Left kidney (tissue), 2 donors: ENCODE data around the gene BAZ2A. TPM values are rescaled to one million over a fixed set of nuclear protein-coding genes. Genes with fewer than 3 reads are reported as not detected.

Experiments
- DNase-seq: peaks from one replicate; pipeline ENCODE4 v3.0.0-alpha.2; 2013
- polyA plus RNA-seq: library from polyadenylated mRNA; unstranded; fragments of 120-200 nt; gene quantifications from one replicate; pipeline ENCODE4 v1.2.1, GENCODE V29; 2013; ENCODE audit not compliant: insufficient read length

The BAZ2A gene
- polyA plus RNA-seq, 1 donor: 114 TPM

DNA sequence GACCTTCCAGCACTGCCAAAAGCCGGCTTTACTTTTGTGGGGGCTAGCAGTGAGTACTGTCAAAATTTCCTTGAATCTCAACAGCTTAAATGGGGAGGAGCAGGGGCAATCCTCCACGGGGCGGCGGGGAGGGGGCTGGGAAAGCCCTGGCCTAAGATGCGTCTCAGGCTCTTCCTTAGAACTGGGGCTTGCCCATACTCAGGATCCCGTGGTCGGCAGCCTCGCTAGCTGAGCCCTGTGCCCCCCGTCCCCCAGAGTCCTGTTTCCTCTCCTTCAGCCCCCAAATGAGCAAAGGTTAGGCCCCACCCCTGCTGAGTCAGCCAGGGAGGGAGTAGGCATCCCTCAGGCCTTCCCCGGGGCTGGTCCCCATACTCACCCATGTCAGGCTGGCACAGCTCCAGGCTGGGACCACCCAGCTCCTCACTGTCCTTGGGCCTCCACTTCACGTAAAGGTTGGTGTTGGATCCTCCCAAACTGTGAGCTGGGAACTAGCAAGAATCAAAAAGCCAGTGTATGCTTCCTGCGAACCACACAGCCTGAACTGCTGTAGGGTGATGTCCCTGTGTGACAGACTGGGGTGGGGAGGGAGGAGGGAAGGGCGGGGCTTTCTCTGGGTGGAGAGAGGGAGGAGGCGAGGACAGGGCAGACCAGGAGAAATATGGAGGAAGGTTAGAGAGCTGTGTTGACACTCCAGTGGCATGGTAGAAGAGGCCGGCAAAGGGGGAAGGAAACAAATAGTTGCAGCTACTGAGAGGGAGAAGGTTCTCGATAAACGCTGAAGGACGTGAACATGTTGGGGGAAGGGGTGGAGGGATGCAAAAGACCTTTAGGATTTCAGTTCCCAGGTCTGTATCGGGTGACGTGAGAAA is 5.9 kb upstream of the BAZ2A start:
- DNase-seq: peak; percentile 84

DNA sequence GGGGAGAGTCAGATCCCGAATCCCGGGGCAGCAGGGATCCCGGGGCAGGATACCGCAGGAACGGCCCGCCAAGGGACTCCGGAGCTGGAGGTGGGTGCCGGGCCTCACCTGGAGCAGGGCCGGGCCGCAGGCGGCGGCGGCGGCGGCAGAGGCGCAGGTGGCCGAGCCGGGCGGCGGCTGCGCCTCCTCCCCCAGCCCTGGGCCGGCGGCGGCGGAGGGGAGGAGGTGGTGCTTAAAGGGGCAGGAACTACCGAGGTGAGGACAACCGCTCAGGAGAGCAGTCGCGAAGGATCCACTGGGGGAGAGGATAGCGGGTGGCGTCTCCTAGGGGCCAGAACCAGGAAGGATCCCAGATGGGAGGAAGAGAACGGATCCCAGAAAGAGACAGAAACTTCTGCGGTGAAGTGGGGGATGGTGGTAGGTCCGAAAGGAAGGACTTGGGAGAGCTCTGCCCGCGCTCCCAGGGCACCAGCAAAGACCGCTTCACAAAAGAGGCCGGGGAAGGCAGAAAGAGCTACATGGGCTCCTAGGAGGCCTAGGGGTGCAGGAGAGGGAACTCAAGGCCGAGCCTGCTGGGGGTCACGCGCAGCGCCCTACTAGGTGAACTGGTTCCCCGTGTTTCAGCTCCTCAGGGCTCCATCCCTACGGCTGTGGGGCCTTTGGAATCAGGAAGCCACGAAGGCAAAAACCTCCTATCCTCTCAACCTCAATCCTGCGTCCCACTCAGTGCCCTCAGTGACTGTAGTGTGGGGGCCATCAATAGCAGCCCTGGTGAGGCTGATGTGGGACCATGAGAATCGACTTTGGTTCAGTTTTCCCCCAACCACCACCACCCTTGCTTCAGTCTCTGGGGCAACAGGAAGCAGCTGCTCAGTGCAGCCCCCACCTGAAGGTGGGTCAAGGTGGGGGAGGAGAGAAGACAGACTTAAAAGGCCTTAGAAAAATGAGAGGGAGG is 5.0 kb upstream of the BAZ2A start:
- no peak for DNase-seq

DNA sequence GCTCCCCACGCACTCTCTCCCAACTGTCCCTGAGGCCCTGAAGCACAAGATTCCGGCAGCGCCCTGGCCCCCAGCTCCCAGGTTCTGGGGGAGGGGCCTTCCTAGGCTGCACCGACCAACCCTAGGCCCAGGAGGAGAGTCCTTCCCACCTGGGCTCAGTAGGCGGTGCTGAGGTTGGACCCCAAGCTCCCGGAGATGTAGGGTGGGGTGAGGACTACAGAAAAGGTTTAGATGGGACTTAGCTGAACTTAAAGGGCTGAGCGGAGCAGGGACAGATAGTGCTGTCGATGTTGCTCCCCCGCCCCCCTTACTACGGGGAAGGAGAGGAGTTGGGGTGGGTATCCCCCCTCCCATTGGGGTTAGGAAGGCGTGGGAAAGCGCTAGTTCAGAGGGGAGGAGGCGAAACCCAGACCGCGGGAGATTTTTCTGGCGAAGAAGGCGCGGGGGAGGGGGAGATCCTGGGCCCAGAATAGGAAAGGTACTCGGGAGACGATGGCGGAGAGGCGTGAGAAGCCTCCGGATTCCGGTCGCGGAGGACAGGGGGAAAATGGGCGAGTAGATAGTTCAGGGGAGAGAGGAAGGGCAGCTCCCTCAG is 4.2 kb upstream of the BAZ2A start:
- peak; percentile 72 for DNase-seq

DNA sequence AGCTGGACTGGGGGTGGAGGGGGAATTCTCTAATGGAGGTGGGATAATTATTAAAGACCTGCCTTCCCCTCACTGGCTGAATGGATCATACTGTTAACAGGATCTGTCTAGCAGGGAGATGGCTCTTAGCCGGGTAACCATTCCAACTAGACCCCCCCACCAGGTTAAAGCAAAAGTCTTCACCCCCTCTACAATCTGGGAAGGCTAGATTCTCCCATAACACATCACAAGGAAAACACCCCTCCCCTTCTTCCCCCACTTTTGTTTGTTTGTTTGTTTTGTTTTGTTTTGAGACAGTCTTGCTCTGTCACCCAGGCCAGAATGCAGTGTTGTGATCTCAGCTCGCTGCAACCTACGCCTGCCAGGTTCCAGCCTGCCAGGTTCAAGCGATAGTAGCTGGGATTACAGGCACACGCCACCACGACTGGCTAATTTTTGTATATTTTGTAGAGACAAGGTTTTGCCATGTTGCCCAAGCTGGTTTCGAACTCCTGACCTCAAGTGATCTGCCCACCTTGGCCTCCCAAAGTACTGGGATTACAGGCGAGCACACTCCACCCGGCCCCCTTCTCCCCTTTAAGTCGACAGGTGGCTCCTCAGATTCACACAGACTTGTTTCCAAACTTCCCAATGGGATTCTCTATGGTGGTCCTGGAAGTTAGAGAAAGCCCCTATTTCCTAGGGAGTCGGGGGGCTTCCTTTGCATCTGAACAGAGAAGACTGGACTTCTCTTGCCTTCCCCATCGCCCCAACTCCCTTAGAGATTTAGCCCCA is 3.5 kb upstream of the BAZ2A start:
- no peak for DNase-seq

DNA sequence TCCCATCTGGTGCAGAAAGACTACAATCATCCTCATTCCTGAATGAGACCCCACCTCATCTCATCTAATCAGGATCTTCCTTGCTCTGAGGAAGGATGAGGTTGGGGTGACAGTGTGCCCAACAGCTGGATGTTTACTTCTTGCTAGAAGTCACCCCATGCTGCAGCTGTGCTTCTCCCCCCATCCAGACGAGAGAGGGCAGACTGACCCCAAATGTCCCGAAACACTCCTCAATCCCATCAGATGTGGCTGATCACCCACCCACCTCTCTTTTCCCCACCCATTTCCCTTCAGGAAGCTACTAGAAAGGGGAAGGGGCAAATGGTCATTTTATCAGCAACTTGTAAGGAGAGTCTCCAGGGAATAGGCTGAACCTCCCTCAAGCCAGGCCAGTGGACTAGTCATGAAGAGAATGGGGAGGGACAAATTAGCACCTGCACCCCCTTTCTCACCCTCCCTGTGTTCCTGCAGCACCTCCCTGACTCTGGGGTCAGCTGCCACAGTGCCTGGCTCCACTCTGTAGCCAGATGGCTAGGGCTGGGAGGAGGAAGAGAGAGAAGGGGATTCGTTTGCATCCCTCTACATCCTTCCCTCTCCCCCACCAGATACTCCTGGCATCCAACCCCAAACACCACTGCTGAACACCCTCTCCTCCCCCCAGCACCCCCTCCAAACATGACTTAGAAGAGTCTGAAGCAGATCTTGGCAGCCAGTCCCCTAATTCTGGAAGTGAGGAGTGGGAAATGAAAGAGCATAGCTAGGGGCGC is 2.8 kb upstream of the BAZ2A start:
- DNase-seq: no peak

DNA sequence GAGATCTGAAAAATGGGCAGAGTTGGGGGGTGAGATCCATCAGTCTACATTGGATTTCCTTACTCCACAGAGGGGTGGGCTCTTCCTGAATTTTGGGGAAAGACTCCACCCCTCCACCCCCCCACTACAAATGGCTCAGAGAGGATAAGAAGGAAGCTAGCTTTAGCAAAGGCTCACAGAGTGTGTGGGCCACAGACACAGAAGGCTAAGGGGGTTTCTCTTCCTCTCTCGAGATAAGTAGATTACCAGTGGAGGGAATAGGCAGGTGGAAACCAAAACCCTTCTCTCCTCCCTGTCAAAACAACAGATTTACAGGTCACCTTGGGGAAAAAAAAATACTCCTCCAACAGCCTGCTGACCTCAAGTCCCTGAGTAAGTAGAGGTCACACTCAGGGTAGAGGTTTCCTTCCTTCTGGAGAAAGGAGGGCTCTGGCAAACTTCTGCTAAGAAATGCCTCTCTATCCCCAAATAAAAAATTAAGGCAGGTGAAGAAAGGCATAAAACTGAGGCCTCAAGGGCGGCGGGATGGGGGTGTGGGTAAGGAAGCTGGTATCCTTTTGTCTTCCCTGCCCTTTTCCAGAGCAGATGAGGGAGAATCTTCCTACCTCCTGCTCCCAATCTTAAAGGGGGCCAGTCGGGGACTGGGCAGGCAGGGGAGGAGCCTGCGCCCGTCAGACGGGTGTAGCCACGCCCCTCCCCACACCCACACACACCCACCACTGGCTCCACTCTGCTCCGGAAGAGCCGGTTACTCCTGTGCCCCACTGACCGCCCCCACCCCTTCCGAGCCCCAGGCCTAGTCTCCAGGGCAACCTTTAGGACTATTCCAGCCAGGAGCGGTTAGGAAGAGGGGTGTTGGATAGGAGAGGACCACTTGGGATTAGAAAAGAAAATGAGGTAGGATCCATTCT is 1.9 kb upstream of the BAZ2A start:
- DNase-seq: no peak

DNA sequence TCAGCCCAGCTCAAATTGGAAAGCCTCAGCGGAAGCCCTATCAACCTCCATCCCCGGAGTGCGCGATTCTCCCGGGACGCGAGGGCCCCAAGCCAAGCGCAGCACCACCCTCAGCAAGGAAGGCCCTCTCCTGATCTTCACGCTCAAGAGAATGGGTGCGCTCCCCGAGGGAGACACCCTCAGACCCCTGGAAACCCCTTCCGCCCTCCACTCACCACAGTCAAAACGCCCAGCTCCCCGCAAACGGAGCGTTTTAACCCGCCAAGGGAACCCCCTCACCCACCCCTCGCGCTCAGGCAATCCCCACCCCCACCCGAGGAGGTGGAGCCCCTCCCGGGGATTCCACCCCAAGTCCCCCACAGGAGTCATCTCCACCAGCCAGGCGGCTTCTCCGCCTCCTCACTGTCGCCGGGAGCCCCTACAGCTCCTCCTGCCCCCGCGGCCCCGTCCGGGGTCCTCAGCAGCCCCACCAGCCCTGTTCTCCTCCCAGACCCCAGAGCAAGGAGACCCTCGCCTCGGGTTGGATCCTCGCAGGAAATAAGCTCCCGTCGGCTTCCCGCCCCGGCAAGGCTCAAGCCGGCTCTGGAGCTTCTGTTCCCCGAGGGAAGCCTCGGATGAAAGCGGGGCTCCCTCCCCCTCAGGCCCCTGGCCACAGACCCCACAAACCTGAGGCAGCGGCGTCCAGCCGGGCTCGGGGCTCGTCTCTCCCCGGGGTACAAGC is 507 bp downstream of the BAZ2A start:
- no peak for DNase-seq

DNA sequence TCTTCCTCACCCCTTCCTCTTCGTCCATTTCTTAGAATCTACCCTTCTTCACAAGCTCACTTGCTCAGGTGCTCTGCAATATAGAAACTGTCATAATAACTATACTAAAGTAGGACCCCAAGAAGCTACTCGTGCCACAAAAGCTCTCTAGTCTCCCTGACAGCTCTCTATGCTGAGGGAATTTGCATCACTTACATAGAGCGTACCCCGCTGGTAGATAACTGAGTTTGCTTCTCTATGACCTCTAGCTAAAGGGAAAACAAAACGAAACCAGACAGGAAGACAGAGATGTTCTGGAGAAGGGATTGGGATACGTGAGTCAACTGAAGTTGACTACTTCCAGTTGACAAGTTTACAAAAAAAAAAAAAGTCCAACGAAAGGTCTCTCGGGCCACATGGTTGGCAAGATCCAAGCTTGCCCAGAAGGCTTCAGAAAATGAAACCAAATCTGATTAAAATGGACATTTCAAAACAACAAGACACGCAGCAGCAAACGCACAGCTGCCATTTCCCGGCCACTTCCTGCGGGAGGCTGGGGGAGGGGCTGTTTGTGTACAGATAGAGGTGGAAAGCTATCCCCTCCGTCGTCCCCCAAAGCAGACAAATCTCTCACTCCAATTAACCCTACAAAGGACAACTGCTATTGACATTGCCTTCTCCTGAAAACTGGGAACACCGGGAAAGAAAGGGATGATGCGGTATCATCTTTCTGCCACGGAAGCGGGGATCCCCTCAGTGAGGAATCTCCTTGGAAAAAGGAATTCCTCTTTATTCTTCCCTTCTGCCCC is 1.3 kb downstream of the BAZ2A start:
- no peak for DNase-seq

DNA sequence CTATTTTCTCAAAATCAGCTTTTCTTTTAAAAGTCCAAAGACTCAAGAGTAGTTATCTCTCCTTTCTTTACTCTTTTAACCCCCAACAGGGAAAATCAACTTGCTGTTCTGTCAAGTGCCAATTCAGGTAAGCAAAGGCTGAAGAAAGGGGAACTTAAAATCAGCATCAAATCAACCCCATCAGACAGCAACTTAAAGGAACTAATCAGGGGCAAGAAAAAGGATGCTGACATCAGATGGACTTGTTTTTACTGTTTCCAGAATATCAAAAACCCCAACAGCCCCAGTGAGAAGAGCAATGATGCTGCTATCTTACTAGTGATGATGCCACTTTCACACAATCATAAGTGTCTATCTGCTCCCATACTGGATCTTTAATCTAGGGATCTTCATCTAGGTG is 3.4 kb downstream of the BAZ2A start:
- DNase-seq: no peak

DNA sequence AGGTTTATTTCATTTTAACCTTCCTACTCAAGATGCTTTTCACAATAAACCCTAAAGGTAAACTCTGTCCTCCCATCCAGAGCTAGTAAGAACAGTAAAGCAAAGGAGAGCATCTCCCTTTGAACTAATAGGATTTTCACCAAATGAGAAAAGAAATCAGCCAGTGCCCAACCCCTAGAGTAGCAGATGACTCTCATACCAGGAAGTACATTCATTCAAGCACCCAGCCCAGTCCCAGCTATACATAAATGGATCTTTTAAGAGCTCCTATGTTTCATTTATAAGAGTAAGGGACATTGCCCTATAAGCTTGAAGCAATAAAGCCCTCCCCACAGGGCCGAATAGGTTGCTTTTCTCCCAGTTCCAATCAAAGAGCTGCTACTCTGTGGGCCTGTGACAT is 7.6 kb downstream of the BAZ2A start:
- DNase-seq: no peak

DNA sequence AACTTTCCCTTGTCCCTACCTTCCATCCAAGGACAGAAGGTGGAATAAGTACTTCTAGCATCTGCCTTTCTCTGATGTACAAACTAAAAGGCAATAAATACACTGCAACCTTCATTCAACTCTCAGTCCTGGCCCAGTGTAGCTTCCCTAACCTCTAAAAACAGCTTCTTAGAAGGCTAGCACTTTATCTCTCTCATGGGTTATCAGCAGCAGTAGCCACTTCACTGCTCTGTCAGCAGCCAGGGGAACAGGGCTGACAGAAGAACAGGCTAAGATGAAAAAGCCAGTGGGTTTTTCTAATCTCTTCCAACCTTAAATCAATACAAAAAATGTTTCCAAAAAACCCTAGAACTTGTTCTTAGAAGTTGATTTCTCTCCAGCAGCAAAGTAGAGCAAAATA is 13.2 kb downstream of the BAZ2A start:
- no peak for DNase-seq

DNA sequence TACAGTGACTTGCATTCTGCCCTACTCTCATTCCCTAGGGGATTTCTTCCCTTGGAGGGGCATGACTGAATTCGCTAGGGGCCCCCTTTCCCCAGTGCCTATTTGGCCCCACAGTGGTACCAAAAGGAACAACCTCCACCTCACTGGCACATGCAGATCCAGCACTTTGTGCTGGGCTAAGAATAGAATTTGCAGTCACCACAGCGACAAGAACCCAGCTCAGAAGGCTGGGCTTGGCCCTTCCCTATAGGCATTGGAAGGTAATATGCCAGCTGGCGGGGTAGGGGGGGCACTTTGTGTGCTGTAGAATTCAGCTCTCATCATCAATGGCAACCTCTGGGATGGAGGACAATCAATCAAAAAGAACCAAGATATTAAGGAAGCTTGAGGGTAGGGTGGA is 13.9 kb downstream of the BAZ2A start:
- no peak for DNase-seq

DNA sequence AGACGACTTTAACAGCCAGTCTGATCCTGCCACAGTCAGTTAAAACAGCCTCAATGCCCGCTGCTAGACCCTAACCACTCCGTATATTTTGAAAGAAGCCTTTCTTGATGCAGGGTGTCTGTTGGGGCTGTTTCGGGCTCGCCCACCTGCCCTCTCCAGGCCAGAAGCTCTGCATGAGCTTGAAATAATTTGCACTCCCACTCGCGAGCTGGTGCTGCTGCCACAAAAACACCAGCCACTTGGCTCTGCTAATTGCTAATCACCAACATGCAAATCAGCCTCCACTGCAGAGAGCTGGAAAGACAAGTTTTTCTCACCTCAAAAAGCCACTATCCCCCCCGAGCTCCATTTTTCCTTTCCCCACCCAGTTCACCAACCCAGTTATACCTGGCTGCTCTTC is 15.5 kb downstream of the BAZ2A start:
- DNase-seq: no peak

DNA sequence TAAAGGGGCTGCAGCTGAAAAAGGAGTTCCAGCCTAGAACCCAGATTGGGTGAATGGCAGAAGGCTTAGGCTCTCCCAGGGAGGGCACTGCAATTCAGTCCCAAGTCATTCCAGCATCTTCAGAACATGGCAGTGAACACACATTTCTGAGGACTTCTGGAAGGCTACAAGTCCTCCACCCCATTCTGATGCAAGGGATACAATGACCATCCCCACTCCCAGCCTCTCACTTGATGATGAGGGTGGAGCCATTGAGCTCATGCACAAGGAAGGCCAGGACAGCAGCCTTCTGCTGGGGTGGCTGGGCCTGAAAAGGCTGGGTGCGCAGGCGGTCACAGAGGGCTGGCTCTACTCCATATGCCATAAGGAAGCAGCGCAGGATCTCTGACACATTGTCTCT is 25.8 kb downstream of the BAZ2A start:
- no peak for DNase-seq

DNA sequence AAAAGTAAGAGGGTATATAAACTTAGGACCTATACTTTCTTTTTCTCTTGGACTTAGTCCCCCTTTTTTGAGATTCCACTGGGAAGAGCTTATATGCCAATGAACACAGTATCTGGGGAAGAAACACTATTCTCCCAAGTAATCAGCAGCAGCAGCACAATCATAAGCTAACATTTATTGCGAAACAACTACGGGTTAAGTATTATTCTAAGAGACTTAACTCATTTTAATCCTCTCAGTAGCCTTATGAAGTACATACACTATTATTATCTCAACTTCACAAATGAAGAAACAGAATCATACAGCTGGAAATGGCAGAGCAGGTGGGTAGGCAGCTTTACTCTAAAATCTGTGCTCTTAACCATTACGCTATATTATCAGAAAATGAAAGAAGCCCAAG is 27.9 kb downstream of the BAZ2A start:
- no peak for DNase-seq

DNA sequence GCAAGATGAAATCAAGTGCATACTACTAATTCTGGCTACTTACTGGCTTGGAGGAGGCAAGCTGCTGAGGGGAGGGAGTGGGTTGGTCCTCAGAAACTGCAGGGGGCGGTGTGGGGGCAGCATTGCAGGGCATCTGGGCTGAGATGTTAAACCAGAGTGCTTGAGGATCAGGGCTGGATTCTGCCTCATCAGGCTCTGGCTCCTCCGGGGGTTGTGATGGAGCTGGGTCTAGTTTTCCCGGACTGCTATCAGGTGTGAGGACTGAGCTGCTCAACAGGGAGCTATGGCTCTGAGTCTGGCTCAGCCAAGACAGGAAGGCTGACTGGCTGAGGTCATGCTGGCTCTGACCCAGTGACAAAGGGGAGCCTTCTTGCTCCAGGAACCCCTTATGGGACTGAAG is 28.6 kb downstream of the BAZ2A start:
- no peak for DNase-seq

DNA sequence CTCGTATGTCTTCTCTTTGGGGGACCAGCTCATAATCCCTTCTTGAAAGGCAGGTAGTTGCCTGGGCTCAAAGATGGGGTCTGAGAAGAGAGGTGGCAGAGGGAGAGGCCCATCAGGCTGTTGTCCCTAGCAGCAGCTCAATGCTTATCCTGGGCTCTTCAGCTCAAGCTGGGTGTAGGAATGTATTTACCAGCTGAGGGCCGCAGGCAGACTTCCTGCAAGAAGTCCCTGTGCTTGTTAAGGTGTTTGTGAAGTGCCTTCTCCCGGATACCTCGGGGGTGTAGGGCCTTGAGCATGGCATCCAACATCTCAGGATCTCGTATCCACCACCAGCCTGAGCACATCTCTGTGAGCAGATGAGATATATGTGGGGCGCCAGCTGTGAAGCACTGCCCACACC is 29.4 kb downstream of the BAZ2A start:
- no peak for DNase-seq

DNA sequence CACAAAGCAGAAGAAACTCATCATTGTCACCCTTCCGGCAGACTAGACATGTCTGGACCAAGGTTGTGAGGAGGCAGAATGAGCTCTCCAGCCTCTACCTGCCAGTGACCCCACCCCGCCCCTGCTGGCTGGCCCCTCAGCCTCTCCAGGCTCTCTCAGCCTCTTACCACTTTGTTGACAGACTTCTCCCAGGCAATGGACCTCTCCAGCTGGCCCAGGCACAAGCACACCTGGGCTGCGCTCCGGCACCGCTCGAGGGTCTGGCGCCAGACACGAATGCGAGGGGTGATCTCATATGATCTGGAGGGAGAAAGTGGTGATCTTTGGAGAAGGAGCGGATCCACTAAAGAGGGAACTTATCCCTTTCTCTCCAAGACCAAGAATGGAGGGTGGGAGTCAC is 30.3 kb downstream of the BAZ2A start:
- DNase-seq: no peak

DNA sequence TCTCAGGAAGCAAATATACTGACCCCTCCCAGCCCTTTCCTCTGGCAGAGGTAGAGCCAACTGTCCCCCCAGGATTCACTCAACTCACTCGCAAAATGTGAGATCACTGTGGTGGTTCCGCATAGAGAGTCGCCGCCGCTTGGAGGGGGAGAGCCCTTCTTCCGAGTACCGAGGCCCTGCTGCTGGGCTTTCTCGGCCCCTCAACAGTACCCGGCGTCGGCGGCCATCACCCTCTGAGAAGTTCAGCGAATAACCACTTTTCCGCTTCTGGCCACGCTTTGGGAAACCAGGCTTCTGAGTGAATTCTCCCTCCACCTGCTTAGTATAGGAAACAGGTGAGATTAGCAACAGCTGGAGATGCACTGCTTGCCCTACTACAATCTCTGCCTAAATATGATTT is 31.1 kb downstream of the BAZ2A start:
- no peak for DNase-seq
